OCI-M1 (cell line): ENCODE measurements around the gene IGFALS.

Source experiments
- DNase-seq: peaks from one replicate; lab custom pipeline; 2025; lab: John Stamatoyannopoulos, UW

The IGFALS gene

GRCh38 chr16:1818204-1818872 is 24.8 kb upstream of the IGFALS start:
- no peak for DNase-seq

- DNase-seq = no peak
Measured at GRCh38 chr16:1817716-1818115, 24.2 kb upstream of the IGFALS start.

GRCh38 chr16:1817276-1817589 is 23.7 kb upstream of the IGFALS start:
- DNase-seq = no peak

- no peak for DNase-seq
Measured at GRCh38 chr16:1816396-1817275, 23.1 kb upstream of the IGFALS start.

- no peak for DNase-seq
Measured at GRCh38 chr16:1815461-1815860, 22.0 kb upstream of the IGFALS start.

GRCh38 chr16:1812732-1813163 is 19.2 kb upstream of the IGFALS start:
- peak; percentile 75 for DNase-seq

- no peak for DNase-seq
Measured at GRCh38 chr16:1810536-1810935, 17.0 kb upstream of the IGFALS start.

- DNase-seq = no peak
Measured at GRCh38 chr16:1810106-1810505, 16.6 kb upstream of the IGFALS start.

GRCh38 chr16:1809281-1809801 is 15.8 kb upstream of the IGFALS start:
- DNase-seq = no peak

GRCh38 chr16:1808691-1809090 is 15.2 kb upstream of the IGFALS start:
- no peak for DNase-seq

- DNase-seq = no peak
Measured at GRCh38 chr16:1807626-1808025, 14.1 kb upstream of the IGFALS start.

GRCh38 chr16:1800701-1801100 is 7.2 kb upstream of the IGFALS start:
- DNase-seq = no peak

GRCh38 chr16:1799263-1799662 is 5.8 kb upstream of the IGFALS start:
- peak; percentile 19 for DNase-seq

GRCh38 chr16:1794908-1795666 is 1.6 kb upstream of the IGFALS start:
- DNase-seq = no peak

GRCh38 chr16:1794221-1794871 is 841 bp upstream of the IGFALS start:
- DNase-seq = no peak

- DNase-seq = no peak
Measured at GRCh38 chr16:1792836-1793577, 498 bp downstream of the IGFALS start.

- DNase-seq = no peak
Measured at GRCh38 chr16:1791943-1792812, 1.3 kb downstream of the IGFALS start.

- DNase-seq = no peak
Measured at GRCh38 chr16:1791256-1791942, 2.1 kb downstream of the IGFALS start.

- no peak for DNase-seq
Measured at GRCh38 chr16:1790611-1791255, 2.8 kb downstream of the IGFALS start.
